Activated B cell treated with CpG ODN at 0.5 μM for 24 hours (primary cell): Measurements from ENCODE around the gene APOC4. TPM values are rescaled to one million over a fixed set of nuclear protein-coding genes. Genes with fewer than 3 reads are reported as not detected.

Source experiments
- ATAC-seq: fragments of 200-7000 bp; cut with Tn5 transposase; one replicate; pipeline ENCODE4 v1.10.0; 2021; ENCODE audit warnings: low read depth, mild to moderate bottlenecking, moderate library complexity
- CTCF ChIA-PET: fragments of 350-600 bp; sonication (Branson Sonifier 250); formaldehyde crosslinking; loops from one replicate; lab custom pipeline; 2021; ENCODE audit warnings: antibody characterized with exemption; lab: Charles Lee
- POLR2A ChIA-PET: fragments of 350-600 bp; sonication (Branson Sonifier 250); formaldehyde crosslinking; loops from one replicate; lab custom pipeline; 2021; ENCODE audit warnings: antibody characterized with exemption; lab: Charles Lee
- DNase-seq: peaks from one replicate; pipeline ENCODE4 v3.0.0; 2022
- H3K27ac Mint-ChIP-seq: one replicate; pipeline ENCODE4 v1.8.0; 2020; ENCODE audit warnings: mixed read lengths
- H3K27me3 Mint-ChIP-seq: one replicate; pipeline ENCODE4 v1.8.0; 2021; ENCODE audit warnings: mixed read lengths
- H3K36me3 Mint-ChIP-seq: one replicate; pipeline ENCODE4 v1.8.0; 2021; ENCODE audit warnings: low read depth, mixed read lengths
- H3K4me1 Mint-ChIP-seq: one replicate; pipeline ENCODE4 v1.8.0; 2021; ENCODE audit warnings: mixed read lengths
- H3K4me3 Mint-ChIP-seq: one replicate; pipeline ENCODE4 v1.8.0; 2020; ENCODE audit warnings: mild to moderate bottlenecking, mixed read lengths
- H3K9me3 Mint-ChIP-seq: one replicate; pipeline ENCODE4 v1.8.0; 2020; ENCODE audit warnings: mixed read lengths
- intact Hi-C: fragments of 100-400 bp; cut with micrococcal nuclease; formaldehyde crosslinking; loops from one replicate; pipeline ENCODE4 v1.15.1; 2024
- total RNA-seq: library from RNA; stranded (reverse); gene quantifications from 2 replicates; pipeline ENCODE4 v1.2.3, GENCODE V29; 2022
- TF ChIP-seq, protein P1 (sequence below): fragments of 200-600 bp; IDR thresholded peaks from one replicate; pipeline ENCODE4 v1.8.0; 2022; ENCODE audit warnings: antibody characterized with exemption, mild to moderate bottlenecking

Gene APOC4
- total RNA-seq, 1 donor from 2014 or later: not detected

DNA sequence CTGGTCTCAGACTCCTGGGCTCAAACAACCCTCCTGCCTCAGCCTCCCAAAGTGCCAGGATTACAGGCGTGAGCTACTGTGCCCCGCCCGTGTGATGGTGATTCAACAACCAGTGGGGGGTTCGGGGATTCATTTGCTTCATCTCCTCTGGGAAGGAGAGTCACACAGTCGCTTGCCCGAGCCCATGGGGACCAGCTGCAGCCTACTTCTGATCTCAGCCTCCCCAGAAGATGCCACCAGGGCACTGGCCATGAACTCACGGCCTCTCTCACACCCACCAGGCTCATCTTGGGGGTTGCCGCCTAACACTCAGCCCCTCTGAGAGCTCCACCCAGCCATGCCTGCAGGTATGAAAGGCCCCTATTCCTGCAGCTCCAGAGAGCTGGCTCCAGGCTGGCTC lies 44.2 kb upstream of the APOC4 start:
- TF ChIP-seq, protein P1, sequence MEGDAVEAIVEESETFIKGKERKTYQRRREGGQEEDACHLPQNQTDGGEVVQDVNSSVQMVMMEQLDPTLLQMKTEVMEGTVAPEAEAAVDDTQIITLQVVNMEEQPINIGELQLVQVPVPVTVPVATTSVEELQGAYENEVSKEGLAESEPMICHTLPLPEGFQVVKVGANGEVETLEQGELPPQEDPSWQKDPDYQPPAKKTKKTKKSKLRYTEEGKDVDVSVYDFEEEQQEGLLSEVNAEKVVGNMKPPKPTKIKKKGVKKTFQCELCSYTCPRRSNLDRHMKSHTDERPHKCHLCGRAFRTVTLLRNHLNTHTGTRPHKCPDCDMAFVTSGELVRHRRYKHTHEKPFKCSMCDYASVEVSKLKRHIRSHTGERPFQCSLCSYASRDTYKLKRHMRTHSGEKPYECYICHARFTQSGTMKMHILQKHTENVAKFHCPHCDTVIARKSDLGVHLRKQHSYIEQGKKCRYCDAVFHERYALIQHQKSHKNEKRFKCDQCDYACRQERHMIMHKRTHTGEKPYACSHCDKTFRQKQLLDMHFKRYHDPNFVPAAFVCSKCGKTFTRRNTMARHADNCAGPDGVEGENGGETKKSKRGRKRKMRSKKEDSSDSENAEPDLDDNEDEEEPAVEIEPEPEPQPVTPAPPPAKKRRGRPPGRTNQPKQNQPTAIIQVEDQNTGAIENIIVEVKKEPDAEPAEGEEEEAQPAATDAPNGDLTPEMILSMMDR: no peak
- CTCF ChIA-PET: no interaction called here

GRCh38 chr19:44900328-44901244 lies 41.5 kb upstream of the APOC4 start:
- Mint-ChIP-seq H3K36me3 (peaks cover 66% of the 10 kb centered on the region), H3K27me3 (no peaks in the 10 kb centered on the region), H3K27ac (no peak overlapping the region), H3K9me3 (no peaks in the 10 kb centered on the region), H3K4me3 (no peak overlapping the region), H3K4me1 (peaks cover 6% of the 10 kb centered on the region)
- DNase-seq (no peak), ATAC-seq (no peak)
- TF ChIP-seq, protein P1: no peak
- CTCF ChIA-PET: no interaction called here
- intact Hi-C loops: no loop called here
- POLR2A ChIA-PET: no interaction called here

More for the DNA sequence above, 44.2 kb upstream of the APOC4 start:
- Mint-ChIP-seq H3K27ac (no peak overlapping the region), H3K27me3 (no peaks in the 10 kb centered on the region), H3K4me3 (no peak overlapping the region), H3K36me3 (peaks cover 83% of the 10 kb centered on the region), H3K4me1 (peaks cover 6% of the 10 kb centered on the region), H3K9me3 (no peaks in the 10 kb centered on the region)
- POLR2A ChIA-PET: no interaction called here
- no peak for ATAC-seq
- no peak for DNase-seq
- intact Hi-C loops: no loop called here

DNA sequence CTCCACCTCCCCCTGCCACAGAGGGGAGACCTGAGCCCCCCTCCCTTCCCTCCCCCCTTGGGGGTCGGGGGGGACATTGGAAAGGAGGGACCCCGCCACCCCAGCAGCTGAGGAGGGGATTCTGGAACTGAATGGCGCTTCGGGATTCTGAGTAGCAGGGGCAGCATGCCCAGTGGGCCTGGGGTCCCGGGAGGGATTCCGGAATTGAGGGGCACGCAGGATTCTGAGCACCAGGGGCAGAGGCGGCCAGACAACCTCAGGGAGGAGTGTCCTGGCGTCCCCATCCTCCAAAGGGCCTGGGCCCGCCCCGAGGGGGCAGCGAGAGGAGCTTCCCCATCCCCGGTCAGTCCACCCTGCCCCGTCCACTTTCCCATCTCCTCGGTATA lies 38.8 kb upstream of the APOC4 start:
- Mint-ChIP-seq H3K4me3 (no peak overlapping the region), H3K4me1 (peaks cover 18% of the 10 kb centered on the region), H3K9me3 (no peaks in the 10 kb centered on the region), H3K27ac (no peak overlapping the region), H3K27me3 (peaks cover 15% of the 10 kb centered on the region), H3K36me3 (peaks cover 40% of the 10 kb centered on the region)
- DNase-seq: no peak
- intact Hi-C loops: loop anchor here (1.0 to 2.0 kb wide), 6 partner anchors 48 to 435 kb away; no protein-coding TSS in a partner anchor
- ChIA-PET POLR2A (interaction anchor here (0.6 to 1.5 kb wide), 3 partner anchors 35 to 105 kb away, joined by 4 to 8 read pairs (median 4); partner anchors contain the start of gene CLPTM1), CTCF (interaction anchor here (1.0 to 1.8 kb wide), 6 partner anchors 49 to 285 kb away, joined by 3 to 10 read pairs (median 4); no protein-coding TSS in a partner anchor)
- ATAC-seq: no peak
- TF ChIP-seq, protein P1: no peak

GRCh38 chr19:44903602-44904425 lies 38.2 kb upstream of the APOC4 start:
- Mint-ChIP-seq H3K4me1 (peaks cover 18% of the 10 kb centered on the region), H3K4me3 (no peak overlapping the region), H3K36me3 (peaks cover 39% of the 10 kb centered on the region), H3K9me3 (no peaks in the 10 kb centered on the region), H3K27ac (no peak overlapping the region), H3K27me3 (peaks cover 15% of the 10 kb centered on the region)
- intact Hi-C loops: loop anchor here (1.0 to 2.0 kb wide), 6 partner anchors 47 to 434 kb away; no protein-coding TSS in a partner anchor
- ChIA-PET CTCF (interaction anchor here (1.0 to 1.7 kb wide), 5 partner anchors 48 to 284 kb away, joined by 3 to 10 read pairs (median 5); no protein-coding TSS in a partner anchor), POLR2A (interaction anchor here (0.6 to 1.5 kb wide), 3 partner anchors 35 to 104 kb away, joined by 4 to 8 read pairs (median 4); partner anchors contain the start of gene CLPTM1)
- TF ChIP-seq, protein P1: peak; percentile 96
- DNase-seq (peak; percentile 78), ATAC-seq (peak; percentile 68)
